ENCODE results near the gene RRP12.
A peak's percentile ranks its signal among the peaks of the same experiment; 100 is the strongest.

The RRP12 gene

DNA sequence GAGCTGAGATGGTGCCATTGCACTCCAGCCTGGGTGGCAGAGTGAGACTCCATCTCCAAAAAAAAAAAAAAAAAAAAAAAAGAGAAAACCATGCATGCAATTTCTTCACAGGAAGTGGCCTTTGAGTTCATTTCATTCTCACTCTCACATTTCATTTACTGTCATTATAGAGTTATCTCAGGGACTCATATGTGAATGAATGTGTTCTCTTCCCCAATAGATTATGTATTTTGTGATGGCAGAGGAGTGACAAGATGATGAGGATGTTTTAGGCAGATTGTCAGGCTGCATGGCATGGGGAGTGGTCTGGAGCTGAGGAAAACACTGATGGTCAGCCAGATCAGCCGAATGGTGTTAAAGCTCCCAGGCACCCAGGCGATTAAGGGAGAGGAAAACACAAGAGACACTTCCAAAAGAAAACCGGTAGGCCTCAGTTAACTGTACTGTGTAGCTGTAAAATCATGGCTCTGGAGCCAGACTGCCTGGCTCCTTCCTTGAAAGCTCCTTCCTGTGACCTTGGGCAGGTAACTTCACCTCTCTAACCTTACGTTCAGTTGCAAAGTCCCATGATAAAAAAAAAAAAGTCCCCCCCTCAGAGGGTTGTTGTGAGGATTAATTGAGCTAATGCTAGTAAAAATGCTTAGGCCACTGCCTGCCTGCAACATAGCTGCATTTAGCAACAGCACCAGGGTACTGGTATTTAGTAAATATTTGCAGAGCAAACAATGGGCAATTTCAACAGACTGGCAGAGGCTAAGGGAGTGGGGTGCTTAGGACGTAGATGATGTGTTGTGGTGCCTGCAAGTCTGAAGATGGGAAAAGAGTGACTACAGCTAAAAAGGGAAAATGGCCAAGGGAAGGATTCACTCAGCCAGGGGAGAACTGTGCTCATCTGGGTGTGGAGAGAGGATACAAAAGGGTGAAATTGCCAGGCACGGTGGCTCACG, 73.5 kb downstream of the RRP12 start:
- H3K36me3 ChIP-seq (ENCODE audit: control insufficient read depth, insufficient read depth, low read length), result peaks cover 10% of the 10 kb centered on the region
- no peak overlapping the region for H3K9ac ChIP-seq (ENCODE audit: low read length)
- H3K27ac ChIP-seq (ENCODE audit: low read depth, low read length), result no peak overlapping the region
- H3K4me3 ChIP-seq (ENCODE audit: low read length), result no peak overlapping the region
- H3K27me3 ChIP-seq (ENCODE audit: control insufficient read depth, insufficient read depth, low read length), result no peaks in the 10 kb centered on the region
- peaks cover 6% of the 10 kb centered on the region for H3K4me1 ChIP-seq (ENCODE audit: control insufficient read depth, insufficient read depth, low read length)

DNA sequence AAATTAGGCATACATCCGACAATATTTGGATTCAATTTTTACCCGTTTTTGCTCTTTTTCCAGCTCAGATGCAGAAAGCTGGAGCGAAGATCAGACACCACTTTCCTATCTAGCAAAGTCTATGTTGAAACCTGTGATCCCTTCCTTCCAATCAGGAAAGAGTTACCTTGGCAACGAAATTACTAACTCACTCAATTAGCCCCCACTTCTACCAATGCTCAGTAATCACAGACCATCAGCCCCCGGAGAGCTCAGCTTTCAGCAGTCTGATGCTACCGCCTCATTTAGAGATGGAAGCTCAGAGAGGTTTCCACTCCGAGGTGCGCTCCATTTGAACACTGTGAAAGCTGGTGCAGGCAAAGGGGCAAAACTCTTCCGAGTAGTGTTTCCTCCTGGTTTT, 75.4 kb downstream of the RRP12 start:
- Histone ChIP-seq H3K36me3 (ENCODE audit: control insufficient read depth, insufficient read depth, low read length) (peaks cover 10% of the 10 kb centered on the region), H3K4me3 (ENCODE audit: low read length) (no peak overlapping the region)

DNA sequence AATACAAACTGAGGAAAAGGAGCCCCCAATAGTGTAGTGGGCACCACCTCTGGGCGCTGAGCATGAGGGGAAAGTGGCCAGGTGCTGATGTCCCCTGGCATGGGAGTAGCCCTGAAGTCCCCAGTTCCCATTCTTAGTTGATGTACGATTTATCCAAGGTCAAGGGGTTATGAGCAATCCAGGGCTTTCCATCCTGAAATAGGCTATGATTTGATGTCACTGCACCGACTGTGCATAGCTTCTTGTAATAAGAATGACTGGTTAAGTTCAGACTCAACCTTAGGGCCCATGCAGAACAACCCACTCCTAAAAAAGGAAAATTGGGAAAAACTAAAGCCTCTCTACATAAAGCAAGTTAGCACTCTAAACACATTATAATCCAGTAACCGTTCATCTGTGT, 77.6 kb downstream of the RRP12 start:
- Histone ChIP-seq H3K4me1 (ENCODE audit: control insufficient read depth, insufficient read depth, low read length) (peaks cover 7% of the 10 kb centered on the region), H3K36me3 (ENCODE audit: control insufficient read depth, insufficient read depth, low read length) (peaks cover 2% of the 10 kb centered on the region), H3K4me3 (ENCODE audit: low read length) (no peak overlapping the region), H3K27ac (ENCODE audit: low read depth, low read length) (no peak overlapping the region), H3K27me3 (ENCODE audit: control insufficient read depth, insufficient read depth, low read length) (no peaks in the 10 kb centered on the region), H3K9ac (ENCODE audit: low read length) (no peak overlapping the region)

More for the DNA sequence above, 75.4 kb downstream of the RRP12 start:
- no peak overlapping the region for H3K27ac ChIP-seq (ENCODE audit: low read depth, low read length)
- no peak overlapping the region for H3K9ac ChIP-seq (ENCODE audit: low read length)
- H3K27me3 ChIP-seq (ENCODE audit: control insufficient read depth, insufficient read depth, low read length), result no peaks in the 10 kb centered on the region
- peaks cover 4% of the 10 kb centered on the region for H3K4me1 ChIP-seq (ENCODE audit: control insufficient read depth, insufficient read depth, low read length)

DNA sequence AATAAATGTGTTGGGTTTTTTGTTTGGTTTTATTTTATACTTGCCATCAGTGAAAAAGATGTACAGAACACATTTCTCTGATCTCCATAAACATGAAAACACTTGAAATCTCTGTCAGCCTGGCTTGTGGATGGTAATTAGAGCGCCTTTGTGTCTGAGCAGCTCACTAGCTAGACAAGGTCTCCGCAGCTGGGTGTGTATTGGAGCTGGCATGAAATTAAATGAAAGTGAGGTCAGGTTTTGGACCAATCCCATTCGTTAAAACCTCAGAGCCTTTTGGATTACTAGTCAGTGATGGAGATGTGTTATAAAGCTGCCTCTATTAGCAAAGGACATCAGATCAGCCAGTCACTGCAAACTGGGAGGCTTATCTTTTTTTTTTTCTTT, 79.3 kb downstream of the RRP12 start:
- Histone ChIP-seq H3K36me3 (ENCODE audit: control insufficient read depth, insufficient read depth, low read length) (no peaks in the 10 kb centered on the region), H3K4me1 (ENCODE audit: control insufficient read depth, insufficient read depth, low read length) (peaks cover 7% of the 10 kb centered on the region), H3K27ac (ENCODE audit: low read depth, low read length) (no peak overlapping the region), H3K4me3 (ENCODE audit: low read length) (peak overlapping the region; percentile 73), H3K27me3 (ENCODE audit: control insufficient read depth, insufficient read depth, low read length) (no peaks in the 10 kb centered on the region), H3K9ac (ENCODE audit: low read length) (no peak overlapping the region)

DNA sequence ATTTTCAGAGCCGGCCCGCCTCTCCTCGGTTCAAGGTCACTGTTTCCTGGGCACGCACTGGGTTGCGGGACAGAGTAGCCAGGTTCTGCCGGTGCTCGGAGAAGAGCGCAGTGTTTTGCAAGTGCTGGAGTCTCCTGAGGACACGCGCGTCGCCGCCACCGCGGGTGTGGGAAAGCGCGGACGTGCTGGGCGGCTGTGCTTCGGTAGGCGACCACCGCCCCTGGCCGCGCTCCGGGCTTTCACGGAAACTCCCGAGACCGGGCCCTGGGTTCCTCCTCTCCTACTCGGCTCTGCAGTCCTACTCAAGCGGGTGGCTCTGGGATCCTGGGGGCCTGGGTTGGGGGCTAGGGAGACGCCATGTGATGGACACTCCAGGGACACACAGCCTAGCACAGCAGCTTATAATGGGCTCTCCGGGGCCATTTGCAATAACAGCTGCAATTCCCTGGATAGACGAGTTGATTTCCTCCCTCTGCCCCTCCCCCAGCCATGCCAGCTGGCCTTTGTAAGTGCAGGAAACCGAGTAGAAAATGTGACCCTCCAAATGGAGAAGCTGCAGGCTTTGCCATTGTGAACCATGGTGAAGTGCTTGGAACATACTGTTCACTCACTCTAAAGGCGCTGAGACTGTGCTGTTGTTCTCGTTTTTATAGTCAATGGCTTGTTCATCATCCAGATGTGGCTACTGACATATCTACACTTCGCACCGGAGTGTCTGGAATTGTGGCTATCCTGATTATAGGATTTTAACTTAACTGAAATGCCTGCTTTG, 79.9 kb downstream of the RRP12 start:
- H3K36me3 ChIP-seq (ENCODE audit: control insufficient read depth, insufficient read depth, low read length), result no peaks in the 10 kb centered on the region
- H3K27ac ChIP-seq (ENCODE audit: low read depth, low read length), result no peak overlapping the region
- peak overlapping the region; percentile 73 for H3K4me3 ChIP-seq (ENCODE audit: low read length)
- no peak overlapping the region for H3K9ac ChIP-seq (ENCODE audit: low read length)
- no peaks in the 10 kb centered on the region for H3K27me3 ChIP-seq (ENCODE audit: control insufficient read depth, insufficient read depth, low read length)
- H3K4me1 ChIP-seq (ENCODE audit: control insufficient read depth, insufficient read depth, low read length), result peaks cover 7% of the 10 kb centered on the region

DNA sequence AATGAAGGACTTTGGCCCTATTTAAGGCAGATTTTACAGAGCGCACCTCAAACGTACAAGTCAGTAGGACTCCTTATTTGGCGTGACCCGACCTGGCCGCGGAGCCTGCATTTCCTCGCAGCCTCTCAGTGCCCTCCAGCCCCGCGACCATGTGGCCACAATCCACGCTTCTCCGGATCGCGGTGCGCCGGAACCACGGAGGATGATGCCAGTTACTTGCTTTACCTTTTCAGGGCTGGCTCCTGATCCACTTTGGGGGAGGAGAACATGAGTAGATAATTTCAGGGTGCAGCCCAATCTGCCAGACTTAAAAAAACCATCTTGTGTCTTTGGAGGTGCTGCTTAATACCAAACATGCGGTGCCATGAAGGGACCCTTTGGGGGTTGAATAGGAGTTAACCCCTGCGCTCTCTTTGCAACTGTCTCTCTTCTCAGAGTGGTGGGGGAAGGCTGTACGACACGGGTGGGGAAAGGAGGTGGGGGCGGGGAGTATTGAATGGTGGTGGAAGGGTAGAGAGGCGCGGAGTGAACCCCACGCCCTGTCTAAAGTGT, 80.6 kb downstream of the RRP12 start:
- Histone ChIP-seq H3K9ac (ENCODE audit: low read length) (peak overlapping the region; percentile 8), H3K4me3 (ENCODE audit: low read length) (peak overlapping the region; percentile 73), H3K27me3 (ENCODE audit: control insufficient read depth, insufficient read depth, low read length) (no peaks in the 10 kb centered on the region), H3K27ac (ENCODE audit: low read depth, low read length) (no peak overlapping the region), H3K4me1 (ENCODE audit: control insufficient read depth, insufficient read depth, low read length) (peaks cover 7% of the 10 kb centered on the region), H3K36me3 (ENCODE audit: control insufficient read depth, insufficient read depth, low read length) (no peaks in the 10 kb centered on the region)

DNA sequence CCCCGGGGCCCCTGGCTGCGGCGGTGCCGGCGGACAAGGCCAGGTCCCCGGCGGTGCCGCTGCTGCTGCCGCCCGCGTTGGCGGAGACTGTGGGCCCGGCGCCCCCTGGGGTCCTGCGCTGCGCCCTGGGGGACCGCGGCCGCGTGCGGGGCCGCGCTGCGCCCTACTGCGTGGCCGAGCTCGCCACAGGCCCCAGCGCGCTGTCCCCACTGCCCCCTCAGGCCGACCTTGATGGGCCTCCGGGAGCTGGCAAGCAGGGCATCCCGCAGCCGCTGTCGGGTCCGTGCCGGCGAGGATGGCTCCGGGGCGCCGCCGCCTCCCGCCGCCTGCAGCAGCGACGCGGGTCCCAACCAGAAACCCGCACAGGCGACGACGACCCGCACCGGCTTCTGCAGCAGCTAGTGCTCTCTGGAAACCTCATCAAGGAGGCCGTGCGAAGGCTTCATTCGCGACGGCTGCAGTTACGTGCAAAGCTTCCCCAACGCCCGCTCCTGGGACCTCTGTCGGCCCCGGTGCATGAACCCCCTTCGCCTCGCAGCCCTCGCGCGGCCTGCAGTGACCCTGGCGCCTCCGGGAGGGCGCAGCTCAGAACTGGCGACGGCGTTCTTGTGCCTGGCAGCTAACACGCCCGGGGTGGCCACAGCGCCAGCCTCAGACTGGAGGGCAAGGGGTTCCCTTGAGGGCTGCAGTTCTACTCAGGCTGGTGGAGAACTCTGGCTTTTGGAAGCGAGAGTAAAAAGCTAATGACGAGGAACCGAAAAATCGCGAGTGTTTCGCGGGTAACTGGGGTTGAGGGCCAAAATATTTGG, 81.3 kb downstream of the RRP12 start:
- H3K4me3 ChIP-seq (ENCODE audit: low read length), result peak overlapping the region; percentile 73
- peaks cover 7% of the 10 kb centered on the region for H3K4me1 ChIP-seq (ENCODE audit: control insufficient read depth, insufficient read depth, low read length)
- H3K27me3 ChIP-seq (ENCODE audit: control insufficient read depth, insufficient read depth, low read length), result no peaks in the 10 kb centered on the region
- no peaks in the 10 kb centered on the region for H3K36me3 ChIP-seq (ENCODE audit: control insufficient read depth, insufficient read depth, low read length)
- peak overlapping the region; percentile 51 for H3K27ac ChIP-seq (ENCODE audit: low read depth, low read length)
- peak overlapping the region; percentile 8 for H3K9ac ChIP-seq (ENCODE audit: low read length)

DNA sequence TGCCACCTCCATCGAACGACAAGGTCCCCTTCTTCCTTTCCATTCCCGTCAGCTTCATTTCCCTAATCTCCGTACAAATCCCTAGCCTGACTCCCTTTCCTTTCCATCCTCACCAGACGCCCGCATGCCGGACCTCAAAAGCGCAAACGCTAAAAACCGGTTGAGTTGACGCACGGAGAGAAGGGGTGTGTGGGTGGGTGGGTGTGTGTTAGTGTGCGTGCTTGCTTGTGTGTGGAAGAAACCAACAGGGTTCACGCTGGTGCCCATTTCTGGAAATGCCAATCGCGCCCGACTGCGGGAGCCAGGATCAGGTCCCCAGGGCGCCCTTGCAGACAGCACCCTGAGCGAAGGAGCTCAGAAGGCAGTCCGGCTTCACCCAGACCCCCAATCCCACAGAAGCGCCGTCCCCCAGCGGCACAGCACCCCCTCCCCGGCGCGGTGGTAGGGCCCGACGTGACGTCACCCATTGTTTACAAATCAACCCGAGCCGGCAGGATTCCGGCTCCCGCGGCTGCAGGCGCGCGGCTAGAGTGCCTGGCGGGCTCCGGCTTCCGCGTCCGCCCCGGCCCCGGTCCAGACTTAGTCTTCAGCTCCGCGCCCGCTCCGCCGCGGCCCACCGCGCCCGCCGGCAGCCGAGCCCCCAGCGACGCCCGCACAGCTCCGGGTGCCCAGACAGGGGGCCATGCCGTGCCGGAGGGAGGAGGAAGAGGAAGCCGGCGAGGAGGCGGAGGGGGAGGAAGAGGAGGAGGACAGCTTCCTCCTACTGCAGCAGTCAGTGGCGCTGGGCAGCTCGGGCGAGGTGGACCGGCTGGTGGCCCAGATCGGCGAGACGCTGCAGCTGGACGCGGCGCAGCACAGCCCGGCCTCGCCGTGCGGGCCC, 82.1 kb downstream of the RRP12 start, which contains the start of gene FRAT1:
FRAT1 (plus strand) TSS at position 500 of the 880 bp plus-strand sequence; CDS start at position 683, 183 bp downstream.
- H3K27me3 ChIP-seq (ENCODE audit: control insufficient read depth, insufficient read depth, low read length), result no peaks in the 10 kb centered on the region
- H3K9ac ChIP-seq (ENCODE audit: low read length), result peak within 1 kb of the TSS; percentile 98
- peaks cover 7% of the 10 kb centered on the region for H3K4me1 ChIP-seq (ENCODE audit: control insufficient read depth, insufficient read depth, low read length)
- H3K4me3 ChIP-seq (ENCODE audit: low read length), result peak within 1 kb of the TSS; percentile 73
- H3K36me3 ChIP-seq (ENCODE audit: control insufficient read depth, insufficient read depth, low read length), result no peaks in the 10 kb centered on the region
- H3K27ac ChIP-seq (ENCODE audit: low read depth, low read length), result peak within 1 kb of the TSS; percentile 99

DNA sequence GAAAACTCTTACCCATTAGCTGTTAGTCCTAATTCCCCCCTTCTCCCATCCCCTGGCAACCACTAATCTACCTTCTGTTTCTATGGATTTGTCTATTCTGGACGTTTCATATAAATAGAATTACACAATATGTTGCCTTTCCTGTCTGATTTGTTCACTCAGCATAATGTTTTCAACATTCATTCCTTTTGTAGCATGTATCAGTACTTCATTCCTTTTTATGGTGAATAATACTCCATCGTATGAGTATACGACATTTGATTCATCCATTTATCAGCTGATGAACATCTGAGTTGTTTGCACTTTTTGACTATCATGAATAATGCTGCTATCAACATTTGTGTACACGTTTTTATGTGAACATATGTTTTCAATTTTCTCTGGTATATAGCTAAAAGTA, 86.5 kb downstream of the RRP12 start:
- Histone ChIP-seq H3K4me3 (ENCODE audit: low read length) (no peak overlapping the region), H3K4me1 (ENCODE audit: control insufficient read depth, insufficient read depth, low read length) (no peaks in the 10 kb centered on the region), H3K36me3 (ENCODE audit: control insufficient read depth, insufficient read depth, low read length) (no peaks in the 10 kb centered on the region), H3K9ac (ENCODE audit: low read length) (no peak overlapping the region), H3K27ac (ENCODE audit: low read depth, low read length) (no peak overlapping the region), H3K27me3 (ENCODE audit: control insufficient read depth, insufficient read depth, low read length) (no peaks in the 10 kb centered on the region)

DNA sequence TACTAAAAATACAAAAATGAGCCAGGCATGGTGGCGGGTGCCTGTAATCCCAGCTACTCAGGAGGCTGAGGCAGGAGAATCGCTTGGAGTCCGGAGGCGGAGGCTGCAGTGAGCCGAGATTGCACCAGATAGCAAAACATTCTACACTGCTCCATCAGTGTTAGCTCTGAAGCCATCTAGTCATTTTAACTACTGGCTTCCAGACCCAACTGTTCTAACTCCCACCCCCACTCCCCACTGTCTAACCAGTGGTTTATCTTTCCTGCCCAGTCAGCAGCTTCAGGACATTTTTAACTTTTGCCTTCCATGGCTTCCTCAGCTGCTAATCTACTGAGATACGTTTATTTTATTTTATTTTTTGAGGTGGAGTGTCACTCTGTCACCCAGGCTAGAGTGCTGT, 88.2 kb downstream of the RRP12 start:
- no peak overlapping the region for H3K27ac ChIP-seq (ENCODE audit: low read depth, low read length)

DNA sequence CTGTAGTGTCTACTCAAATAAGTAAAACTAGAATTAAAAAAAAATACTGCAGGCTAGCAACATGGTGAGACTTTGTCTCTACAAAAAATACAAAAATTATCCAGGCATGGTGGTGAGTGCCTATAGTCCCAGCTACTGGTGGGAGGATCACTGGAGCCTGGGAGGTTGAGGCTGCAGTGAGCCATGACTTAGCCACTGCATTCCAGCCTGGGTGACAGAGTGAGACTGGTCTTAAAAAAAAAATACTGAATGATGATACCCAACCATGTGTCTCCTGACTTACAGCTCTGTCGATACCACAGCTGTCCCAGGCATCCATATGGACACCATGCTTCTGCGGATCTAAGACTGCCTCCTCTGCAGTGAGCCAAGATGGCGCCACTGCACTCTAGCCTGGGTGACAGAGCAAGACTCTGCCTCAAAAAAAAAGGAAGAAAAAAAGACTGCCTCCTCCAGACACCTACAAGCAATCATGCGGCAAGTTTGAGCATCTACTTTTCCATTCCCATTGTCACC, 90.0 kb downstream of the RRP12 start:
- H3K4me3 ChIP-seq (ENCODE audit: low read length), result no peak overlapping the region
- no peak overlapping the region for H3K9ac ChIP-seq (ENCODE audit: low read length)
- no peaks in the 10 kb centered on the region for H3K27me3 ChIP-seq (ENCODE audit: control insufficient read depth, insufficient read depth, low read length)
- H3K27ac ChIP-seq (ENCODE audit: low read depth, low read length), result no peak overlapping the region
- no peaks in the 10 kb centered on the region for H3K4me1 ChIP-seq (ENCODE audit: control insufficient read depth, insufficient read depth, low read length)
- no peaks in the 10 kb centered on the region for H3K36me3 ChIP-seq (ENCODE audit: control insufficient read depth, insufficient read depth, low read length)

More for the DNA sequence above, 88.2 kb downstream of the RRP12 start:
- no peaks in the 10 kb centered on the region for H3K36me3 ChIP-seq (ENCODE audit: control insufficient read depth, insufficient read depth, low read length)
- H3K27me3 ChIP-seq (ENCODE audit: control insufficient read depth, insufficient read depth, low read length), result no peaks in the 10 kb centered on the region
- H3K9ac ChIP-seq (ENCODE audit: low read length), result no peak overlapping the region
- H3K4me1 ChIP-seq (ENCODE audit: control insufficient read depth, insufficient read depth, low read length), result no peaks in the 10 kb centered on the region
- no peak overlapping the region for H3K4me3 ChIP-seq (ENCODE audit: low read length)

All from rectal smooth muscle tissue (tissue), 1 donor.